ENCODE data around the gene RUVBL2.

The RUVBL2 gene

DNA sequence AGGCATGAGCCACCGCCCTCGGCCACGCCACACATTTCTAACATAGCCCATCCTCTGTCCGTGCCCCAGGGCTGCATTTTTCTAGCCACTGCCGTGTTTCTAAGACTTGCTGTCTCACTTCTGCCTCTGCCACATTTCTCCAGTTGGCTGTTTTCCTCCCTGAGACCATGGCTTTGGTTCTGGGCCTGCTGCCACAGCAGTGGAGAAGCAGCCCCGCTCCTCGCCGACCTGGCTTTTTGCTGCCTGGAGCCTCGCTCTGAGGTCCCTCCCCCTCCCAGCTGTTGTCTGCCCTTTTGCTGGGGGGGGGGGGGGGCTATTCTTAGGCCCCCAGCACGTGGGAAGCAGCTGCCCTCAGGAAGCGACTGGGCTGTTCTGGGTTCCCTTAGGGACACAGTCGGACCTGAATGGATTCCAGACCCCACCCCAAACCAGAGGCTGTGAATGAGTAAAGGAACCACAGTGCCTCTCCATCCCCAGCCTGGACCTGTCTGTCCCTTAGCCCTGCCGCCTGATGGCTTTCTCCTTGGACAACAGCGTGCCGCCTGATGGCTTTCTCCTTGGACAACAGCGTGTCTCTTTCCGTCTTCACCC is 3.9 kb upstream of the RUVBL2 start:
- peak in 1 of 2 donors; percentile 7 for DNase-seq

DNA sequence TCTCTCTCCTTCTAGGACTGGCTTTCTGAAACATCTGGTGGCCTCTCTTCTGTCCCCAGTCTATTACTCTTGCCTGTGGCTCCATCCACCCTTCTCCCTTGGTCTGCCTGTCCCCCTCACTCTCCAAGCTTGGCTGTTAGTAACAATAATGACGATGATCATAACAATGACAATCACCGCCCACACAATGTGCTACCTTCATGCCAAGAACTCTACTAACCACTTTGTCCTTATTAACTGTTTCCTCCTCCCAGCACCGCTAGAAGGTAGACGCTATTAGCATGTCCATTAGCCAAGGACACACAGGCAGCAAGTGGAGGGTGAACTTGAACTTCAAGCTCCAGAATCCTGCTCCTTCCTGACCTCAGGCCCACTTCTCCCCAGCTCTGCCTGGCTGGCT is 3.3 kb upstream of the RUVBL2 start:
- no peak for DNase-seq

GRCh38 chr19:48991011-48991609 is 2.6 kb upstream of the RUVBL2 start:
- no peak for DNase-seq

- peak in 1 of 2 donors; percentile 15 for DNase-seq
These were observed 1.7 kb upstream of the RUVBL2 start for GRCh38 chr19:48991873-48992580.

GRCh38 chr19:48992581-48993174 is 1.0 kb upstream of the RUVBL2 start:
- no peak for DNase-seq

DNA sequence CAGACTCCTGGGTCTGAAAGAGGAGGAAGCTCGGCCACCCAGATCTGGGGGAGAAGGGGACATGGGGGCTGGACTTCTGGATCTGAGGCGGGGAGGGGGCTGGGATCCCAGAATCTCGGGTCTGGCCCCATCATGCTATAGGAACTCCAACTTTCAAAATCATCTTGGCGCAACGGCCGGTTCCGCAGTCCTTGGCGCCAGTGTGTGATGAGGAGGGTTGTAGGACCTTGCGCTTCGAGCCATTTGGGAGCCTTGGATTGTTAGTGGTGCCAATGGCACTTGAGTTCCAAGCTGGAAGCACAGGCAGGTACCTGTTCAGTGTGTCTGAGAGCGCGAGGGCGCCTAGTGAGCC is 324 bp downstream of the RUVBL2 start:
- DNase-seq: no peak

DNA sequence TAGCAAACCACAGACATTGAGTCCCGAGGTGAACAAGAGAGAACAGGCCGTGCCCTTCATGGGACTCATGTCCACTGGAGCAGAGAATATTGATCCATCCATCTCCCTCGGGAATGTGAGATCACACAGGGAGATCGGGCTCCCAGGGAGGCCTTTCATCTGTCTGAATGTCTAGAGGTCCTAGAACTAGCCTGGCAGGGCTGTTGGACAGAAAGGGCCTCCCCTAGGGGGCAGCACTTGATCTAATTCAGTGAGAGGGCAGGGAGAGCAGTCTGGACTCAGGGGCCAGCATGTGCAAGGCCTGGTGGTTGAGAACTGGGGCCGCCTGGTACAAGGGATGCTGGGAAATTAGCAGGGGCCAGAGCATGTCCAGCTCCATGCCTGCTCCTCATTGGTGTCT is 4.3 kb downstream of the RUVBL2 start:
- no peak for DNase-seq

DNA sequence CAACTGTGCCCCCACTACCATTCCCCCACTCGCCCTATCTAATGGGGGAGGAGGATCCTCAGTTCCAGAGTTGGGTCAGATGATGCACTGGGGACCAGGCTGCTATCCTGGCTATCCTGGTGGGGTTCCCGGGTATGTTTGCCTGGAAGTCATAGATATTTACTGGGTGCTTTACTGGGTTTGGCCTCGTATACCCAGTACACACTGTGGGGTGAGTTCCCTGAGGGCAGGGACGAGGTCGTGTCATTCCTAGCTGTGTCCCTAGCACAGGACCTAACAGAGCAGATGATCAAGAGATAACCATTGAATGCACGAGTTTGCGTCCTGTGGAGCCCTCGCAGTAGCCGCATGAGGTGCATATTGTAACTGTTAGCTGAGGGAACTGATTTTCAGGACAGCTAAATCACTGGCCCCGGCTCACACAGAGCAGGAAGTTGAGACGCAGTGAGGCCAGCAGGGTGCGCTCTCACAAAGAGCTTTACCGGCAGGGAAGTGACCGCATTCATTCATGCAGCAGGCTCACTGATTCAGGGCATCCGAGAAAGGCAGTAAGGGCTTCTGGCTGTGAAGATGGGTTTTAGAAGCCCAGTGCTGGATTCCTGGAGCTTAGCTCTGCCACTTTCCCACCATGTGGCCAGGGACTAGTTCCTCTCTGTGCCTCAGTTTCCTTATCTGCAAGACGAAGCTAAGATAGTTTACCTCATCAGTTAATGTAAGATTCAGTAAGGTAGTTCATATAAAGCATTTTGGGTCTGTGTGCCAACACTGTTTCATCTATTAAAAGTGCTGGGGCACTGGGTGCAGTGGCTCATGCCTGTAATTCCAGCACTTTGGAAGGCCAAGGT is 6.0 kb downstream of the RUVBL2 start:
- no peak for DNase-seq

DNA sequence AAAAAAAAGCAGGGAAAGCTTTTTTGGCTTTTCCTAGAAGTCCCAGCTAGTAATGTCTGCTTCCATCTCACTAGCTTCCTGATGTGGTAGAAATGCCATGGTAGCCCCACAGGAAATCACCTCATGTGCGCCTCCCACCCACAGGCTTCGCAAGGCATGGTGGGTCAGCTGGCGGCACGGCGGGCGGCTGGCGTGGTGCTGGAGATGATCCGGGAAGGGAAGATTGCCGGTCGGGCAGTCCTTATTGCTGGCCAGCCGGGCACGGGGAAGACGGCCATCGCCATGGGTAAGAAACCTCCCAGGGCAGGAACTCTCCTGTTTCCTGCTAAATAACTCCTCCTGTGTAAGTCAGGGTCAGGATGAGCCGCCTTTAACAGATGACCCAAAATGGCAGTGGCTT is 10.4 kb downstream of the RUVBL2 start:
- DNase-seq: no peak

- no peak for DNase-seq
These were observed 11.4 kb downstream of the RUVBL2 start for GRCh38 chr19:49004964-49005614.

DNA sequence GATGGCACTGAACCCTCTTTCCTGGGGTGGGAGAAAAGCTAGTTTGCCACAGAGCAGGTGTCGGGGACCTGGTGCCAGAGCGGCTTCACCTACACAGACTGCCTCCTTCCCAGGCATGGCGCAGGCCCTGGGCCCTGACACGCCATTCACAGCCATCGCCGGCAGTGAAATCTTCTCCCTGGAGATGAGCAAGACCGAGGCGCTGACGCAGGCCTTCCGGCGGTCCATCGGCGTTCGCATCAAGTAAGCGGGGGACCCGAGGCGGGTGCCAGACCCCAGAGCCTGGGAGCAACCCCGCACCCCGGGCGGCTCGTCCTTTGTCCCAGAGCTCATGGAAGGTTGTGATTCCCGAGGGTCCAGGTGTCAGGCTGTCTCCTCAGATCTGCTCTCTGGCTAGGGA is 13.2 kb downstream of the RUVBL2 start:
- no peak for DNase-seq

DNA sequence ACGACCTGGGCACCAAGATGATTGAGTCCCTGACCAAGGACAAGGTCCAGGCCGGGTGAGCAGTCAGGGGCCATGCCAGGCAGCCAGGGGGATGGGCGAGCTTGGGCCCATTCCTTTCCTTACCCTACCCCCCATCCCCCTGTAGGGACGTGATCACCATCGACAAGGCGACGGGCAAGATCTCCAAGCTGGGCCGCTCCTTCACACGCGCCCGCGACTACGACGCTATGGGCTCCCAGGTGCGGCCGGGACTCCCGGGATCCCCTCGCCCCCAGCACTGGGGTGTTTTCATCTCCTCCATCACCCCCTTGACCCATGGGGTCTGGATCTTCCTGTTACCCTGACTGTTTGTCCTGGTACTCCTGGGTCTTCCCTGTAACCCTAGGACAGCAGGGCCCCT is 16.1 kb downstream of the RUVBL2 start:
- no peak for DNase-seq

- DNase-seq: no peak
These were observed 16.8 kb downstream of the RUVBL2 start for GRCh38 chr19:49010453-49010852.

- DNase-seq: no peak
These were observed 17.5 kb downstream of the RUVBL2 start for GRCh38 chr19:49011194-49011593.

- DNase-seq: no peak
These were observed 20.6 kb downstream of the RUVBL2 start for GRCh38 chr19:49014123-49014869.

GRCh38 chr19:49014870-49015255 is 21.2 kb downstream of the RUVBL2 start:
- DNase-seq: no peak

DNA sequence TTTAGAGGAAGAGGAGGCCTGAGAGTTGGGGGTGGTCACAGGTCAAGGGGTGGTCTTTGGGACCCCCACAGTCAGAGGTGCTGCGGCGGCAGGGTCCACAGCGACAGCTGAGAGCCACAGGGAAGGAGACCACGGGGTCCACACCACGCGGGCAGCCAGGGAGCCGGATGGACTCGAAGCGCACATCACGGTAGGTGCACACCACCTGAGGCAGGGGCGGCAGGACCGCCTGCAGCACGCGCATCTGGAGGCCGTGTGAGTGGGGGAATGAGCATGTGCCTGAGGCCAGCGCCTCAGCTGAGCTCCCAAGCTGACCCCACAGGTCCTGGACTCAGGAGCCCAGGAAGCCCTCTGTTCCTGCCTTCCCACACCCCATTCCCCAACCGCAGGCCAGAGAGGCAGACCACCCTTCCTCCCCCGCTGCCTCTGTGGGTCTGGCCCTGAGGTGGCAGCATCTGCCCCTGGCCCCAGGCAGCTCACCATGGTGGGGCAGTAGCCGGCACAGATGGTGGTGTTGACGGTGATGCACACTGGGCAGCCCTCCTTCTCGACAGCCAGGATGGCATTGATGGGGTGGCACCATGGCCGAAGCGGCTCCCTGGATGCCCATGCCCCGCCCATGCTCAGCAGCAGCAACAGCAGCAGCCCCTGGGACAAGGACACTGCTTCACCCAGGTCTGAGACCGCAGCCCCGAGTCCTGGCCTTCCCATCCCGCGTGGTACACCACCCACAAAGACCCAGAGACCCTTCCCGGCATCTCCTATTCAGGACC is 22.6 kb downstream of the RUVBL2 start:
- no peak for DNase-seq

DNA sequence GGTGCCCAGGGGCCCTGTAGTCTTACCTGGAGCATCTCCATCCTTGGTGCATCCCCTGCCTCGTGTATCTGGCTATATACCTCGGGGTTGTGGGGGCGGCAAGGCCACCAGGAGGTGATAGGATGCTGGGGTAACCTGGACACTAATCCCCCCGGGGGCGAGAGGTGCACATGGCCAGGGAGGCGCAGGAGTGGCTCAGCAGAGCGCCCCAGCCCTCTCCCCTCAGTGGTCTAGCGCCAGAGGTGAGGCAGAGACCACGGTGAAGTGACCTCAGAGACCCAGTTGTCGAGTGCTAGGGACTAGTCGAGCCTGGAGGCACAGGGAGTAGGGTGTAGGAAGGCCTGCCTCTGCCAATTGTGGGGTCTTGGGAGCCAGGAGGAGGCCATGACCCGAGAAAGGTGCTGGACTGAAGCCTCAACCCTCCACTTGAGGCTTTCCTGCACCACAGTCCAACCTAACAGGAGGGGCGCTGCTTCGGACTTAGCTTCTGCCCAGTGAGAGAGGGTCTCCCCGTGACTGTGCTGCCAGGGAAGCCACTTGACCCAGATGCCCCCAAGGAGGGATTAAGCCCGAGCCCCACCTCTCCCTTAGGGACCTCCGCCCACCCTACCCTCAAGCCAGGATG is 23.5 kb downstream of the RUVBL2 start, which contains the start of gene LHB:
Gene LHB (minus strand): TSS at position 51 of the 625 bp plus-strand sequence. CDS start 10 bp downstream, at position 41.
- no peak for DNase-seq

- peak in 1 of 2 donors; percentile 20 for DNase-seq
These were observed 24.1 kb downstream of the RUVBL2 start for GRCh38 chr19:49017666-49018351.

Measured in hippocampal formation (tissue), 2 donors.